Measurements from ENCODE around the gene KBTBD4. TPM values are rescaled to one million over a fixed set of nuclear protein-coding genes. Genes with fewer than 3 reads are reported as not detected.

KBTBD4 gene
- total and polyA plus RNA-seq, 2 donors (not counting 1 experiment from before 2014, with no cell fraction given): 8.6 to 20.3 TPM

DNA sequence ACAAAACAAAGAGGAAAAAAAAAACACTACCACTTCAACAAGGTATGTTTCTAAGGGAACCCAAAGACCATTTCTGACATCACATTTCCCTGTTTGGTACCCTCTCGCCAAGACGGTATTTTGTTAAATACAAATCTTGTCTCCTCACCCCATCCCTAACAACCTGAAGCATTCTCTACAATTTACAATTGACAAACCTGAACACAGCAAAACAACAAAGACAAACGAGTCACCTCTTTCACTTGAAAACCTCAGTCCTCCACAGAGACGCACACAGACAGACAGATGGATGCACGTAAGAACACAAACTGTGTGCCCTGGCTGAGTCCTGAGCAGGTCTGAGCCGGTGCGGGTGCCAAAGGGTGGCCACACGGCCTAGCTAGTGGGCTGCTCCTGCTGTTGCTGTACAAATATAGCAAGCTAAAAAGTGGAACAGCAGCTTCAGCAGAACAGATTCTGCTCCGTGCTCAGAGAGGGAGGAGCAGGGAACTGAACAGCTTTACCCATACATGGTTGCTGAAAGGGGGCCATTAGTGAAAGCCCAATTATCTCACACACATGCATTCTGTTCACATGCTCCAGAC is 54.4 kb downstream of the KBTBD4 start:
- POLR2A ChIA-PET: no interaction called here
- Mint-ChIP-seq H3K4me3 (peak overlapping the region; percentile 79), H3K27ac (peak overlapping the region; percentile 87), H3K27me3 (no peaks in the 10 kb centered on the region), H3K4me1 (peaks cover 63% of the 10 kb centered on the region), H3K9me3 (ENCODE audit: insufficient read depth) (no peaks in the 10 kb centered on the region)
- peak; percentile 27 for DNase-seq
- intact Hi-C loops (cut with micrococcal nuclease): loop anchor here (2.0 kb wide), 1 partner anchor 18 kb away; no protein-coding TSS in a partner anchor
- peaks cover 100% of the 10 kb centered on the region for H3K79me2 ChIP-seq (ENCODE audit: control insufficient read depth, insufficient read depth, low read length)
- peak overlapping the region in 1 of 5 experiments; percentile 11 for H3K4me3 ChIP-seq (ENCODE audit: control extremely low read depth in 1 of 5, extremely low read depth in 1 of 5, insufficient read depth in 1 of 5, low read depth in 2 of 5, low read length in 4 of 5)
- H3K9ac ChIP-seq (ENCODE audit: low read length): peak overlapping the region; percentile 18
- no peak for ATAC-seq (ENCODE audit: low read depth)
- CTCF ChIA-PET: interaction anchor here (1.5 kb wide), 1 partner anchor 13 kb away, joined by 3 read pairs; no protein-coding TSS in a partner anchor
- peak overlapping the region; percentile 12 for H2AFZ ChIP-seq (ENCODE audit: insufficient read depth, low read depth, low read length, poor library complexity, severe bottlenecking)
- TF ChIP-seq EZH2 (IDR thresholded peaks at IDR 0.05; ENCODE audit: borderline replicate concordance, insufficient read depth, low read depth, low read length, poor library complexity, severe bottlenecking): no peak
- TF ChIP-seq, protein P1, sequence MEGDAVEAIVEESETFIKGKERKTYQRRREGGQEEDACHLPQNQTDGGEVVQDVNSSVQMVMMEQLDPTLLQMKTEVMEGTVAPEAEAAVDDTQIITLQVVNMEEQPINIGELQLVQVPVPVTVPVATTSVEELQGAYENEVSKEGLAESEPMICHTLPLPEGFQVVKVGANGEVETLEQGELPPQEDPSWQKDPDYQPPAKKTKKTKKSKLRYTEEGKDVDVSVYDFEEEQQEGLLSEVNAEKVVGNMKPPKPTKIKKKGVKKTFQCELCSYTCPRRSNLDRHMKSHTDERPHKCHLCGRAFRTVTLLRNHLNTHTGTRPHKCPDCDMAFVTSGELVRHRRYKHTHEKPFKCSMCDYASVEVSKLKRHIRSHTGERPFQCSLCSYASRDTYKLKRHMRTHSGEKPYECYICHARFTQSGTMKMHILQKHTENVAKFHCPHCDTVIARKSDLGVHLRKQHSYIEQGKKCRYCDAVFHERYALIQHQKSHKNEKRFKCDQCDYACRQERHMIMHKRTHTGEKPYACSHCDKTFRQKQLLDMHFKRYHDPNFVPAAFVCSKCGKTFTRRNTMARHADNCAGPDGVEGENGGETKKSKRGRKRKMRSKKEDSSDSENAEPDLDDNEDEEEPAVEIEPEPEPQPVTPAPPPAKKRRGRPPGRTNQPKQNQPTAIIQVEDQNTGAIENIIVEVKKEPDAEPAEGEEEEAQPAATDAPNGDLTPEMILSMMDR (IDR thresholded peaks at IDR 0.05): no peak
- peaks cover 29 to 41% of the 10 kb centered on the region in 2 donors for H3K4me1 ChIP-seq (ENCODE audit: control insufficient read depth in 2 of 2, insufficient read depth in 2 of 2, low read length in 2 of 2)
- H4K20me1 ChIP-seq (ENCODE audit: control insufficient read depth, insufficient read depth, low read length, poor library complexity, severe bottlenecking): peaks cover 65% of the 10 kb centered on the region
- peak overlapping the region; percentile 55 for H3K4me2 ChIP-seq (replicated peaks; ENCODE audit: low read depth, low read length, poor library complexity, severe bottlenecking)
- no peaks in the 10 kb centered on the region for H3K27me3 ChIP-seq (replicated peaks in 1 of 4; ENCODE audit: control extremely low read depth in 1 of 4, control insufficient read depth in 3 of 4, insufficient read depth in 4 of 4, low read length in 3 of 4)
- WGBS (ENCODE audit: insufficient coverage): 65% methylated on average over 8 of the region's 9 CpGs
- H3K27ac ChIP-seq (ENCODE audit: low read length in 2 of 2): peak overlapping the region; percentile 4 to 77
- no peaks in the 10 kb centered on the region for H3K9me3 ChIP-seq (ENCODE audit: control extremely low read depth in 1 of 3, control insufficient read depth in 2 of 3, insufficient read depth in 1 of 3, low read length in 2 of 3)
- H3K36me3 ChIP-seq (replicated peaks in 1 of 2; ENCODE audit: control extremely low read depth in 1 of 2, control insufficient read depth in 1 of 2, extremely low read depth in 1 of 2, insufficient read depth in 2 of 2, low read length in 1 of 2): peaks cover 0 to 14% of the 10 kb centered on the region in 2 experiments

Data from B cell (primary cell).